ENCODE data around the gene PCDH1.

GRCh38 chr5:141863569-141864178 lies 14.5 kb downstream of the PCDH1 start:
- TF ChIP-seq EP300 (IDR thresholded peaks at IDR 0.05), result no peak
- no peak for TF ChIP-seq CTCF (IDR thresholded peaks at IDR 0.05)
- no peak for TF ChIP-seq POLR2A (IDR thresholded peaks at IDR 0.05)
